NB4 (cell line): ENCODE measurements around the gene ITGA6.
A peak's percentile ranks its signal among the peaks of the same experiment; 100 is the strongest.

Source experiments
- CTCF ChIP-seq: IDR thresholded peaks from one replicate; pipeline ENCODE4 v1.5.1; 2012; ENCODE audit warnings: low read depth, low read length
- MAX ChIP-seq: IDR thresholded peaks from 2 replicates; pipeline ENCODE4 v1.6.1; 2011; ENCODE audit warnings: low read depth, low read length
- MYC ChIP-seq: IDR thresholded peaks from 2 replicates; pipeline ENCODE4 v1.6.1; 2011; ENCODE audit warnings: low read depth, low read length
- POLR2A ChIP-seq: IDR thresholded peaks from 2 replicates; pipeline ENCODE4 v1.6.1; 2011; ENCODE audit warnings: mild to moderate bottlenecking; ENCODE audit not compliant: insufficient read length; ENCODE audit errors: extremely low read depth

GRCh38 chr2:172467382-172467781 lies 40.0 kb downstream of the ITGA6 start:
- TF ChIP-seq CTCF (peak; percentile 32), POLR2A (no peak), MAX (no peak), MYC (no peak)
